Keratinocyte (primary cell): ENCODE measurements around the gene CDK13. TPM values are rescaled to one million over a fixed set of nuclear protein-coding genes. Genes with fewer than 3 reads are reported as not detected.

Source experiments
- DNase-seq: peaks from one replicate; pipeline ENCODE4 v3.0.0-alpha.2; 2011; ENCODE audit warnings: low read depth, missing footprints, low spot score
- FAIRE-seq: peaks from 2 replicates; lab custom pipeline; 2011; peaks lifted over from hg19 to GRCh38; lab: Jason Lieb, UNC
- H2AFZ ChIP-seq: 2 replicates; pipeline ENCODE4 v1.6.0; 2012; ENCODE audit warnings: low read length, control low read depth, inconsistent platforms; ENCODE audit not compliant: control insufficient read depth
- H3K27ac ChIP-seq: 2 replicates; pipeline ENCODE4 v1.5.1; 2011; ENCODE audit warnings: low read length; ENCODE audit not compliant: control insufficient read depth, insufficient read depth
- H3K27me3 ChIP-seq: 3 replicates; pipeline ENCODE4 v1.6.0; 2011; ENCODE audit warnings: low read length; ENCODE audit not compliant: control insufficient read depth, insufficient read depth; ENCODE audit errors: extremely low read depth
- H3K36me3 ChIP-seq, 2 experiments: 2 replicates in 1 of 2; 3 replicates in 1 of 2; pipeline ENCODE4 v1.5.1; 2011; ENCODE audit warnings: low read length in 2 of 2, mild to moderate bottlenecking in 1 of 2; ENCODE audit not compliant: control insufficient read depth in 2 of 2, insufficient read depth in 2 of 2; ENCODE audit errors: extremely low read depth in 1 of 2
- H3K4me1 ChIP-seq: 3 replicates; pipeline ENCODE4 v1.5.1; 2011; ENCODE audit warnings: low read length; ENCODE audit not compliant: control insufficient read depth, insufficient read depth; ENCODE audit errors: extremely low read depth
- H3K4me2 ChIP-seq: 3 replicates; pipeline ENCODE4 v1.6.0; 2011; ENCODE audit warnings: low read depth, low read length; ENCODE audit not compliant: control insufficient read depth, insufficient read depth; ENCODE audit errors: extremely low read depth
- H3K4me3 ChIP-seq, 3 experiments: fragments of 200-600 bp in 1 of 3; sonication (generic) in 1 of 3; 2 replicates in 2 of 3; 3 replicates in 1 of 3; pipeline ENCODE4 v1.5.1; 2011 to 2016; ENCODE audit warnings: low read length in 3 of 3, mild to moderate bottlenecking in 3 of 3, control low read depth in 2 of 3, inconsistent platforms in 1 of 3, low read depth in 1 of 3, mixed read lengths in 1 of 3, mixed run types in 1 of 3, moderate library complexity in 1 of 3; ENCODE audit not compliant: control insufficient read depth in 2 of 3, insufficient read depth in 2 of 3; ENCODE audit errors: extremely low read depth in 1 of 3
- H3K79me2 ChIP-seq: 2 replicates; pipeline ENCODE4 v1.6.0; 2012; ENCODE audit warnings: low read length; ENCODE audit not compliant: control insufficient read depth, insufficient read depth
- H3K9ac ChIP-seq: 3 replicates; pipeline ENCODE4 v1.6.0; 2011; ENCODE audit warnings: low read length; ENCODE audit not compliant: control insufficient read depth, insufficient read depth; ENCODE audit errors: extremely low read depth
- H3K9me1 ChIP-seq: 3 replicates; pipeline ENCODE4 v1.6.0; 2011; ENCODE audit warnings: low read length; ENCODE audit not compliant: control insufficient read depth, insufficient read depth; ENCODE audit errors: extremely low read depth
- H3K9me3 ChIP-seq: 2 replicates; pipeline ENCODE4 v1.5.1; 2012; ENCODE audit warnings: low read depth, low read length; ENCODE audit not compliant: control insufficient read depth
- H4K20me1 ChIP-seq: 3 replicates; pipeline ENCODE4 v1.6.0; 2011; ENCODE audit warnings: low read length; ENCODE audit not compliant: control insufficient read depth, insufficient read depth; ENCODE audit errors: extremely low read depth
- EZH2 ChIP-seq: IDR thresholded peaks from one replicate; pipeline ENCODE4 v1.6.1; 2012; ENCODE audit warnings: inconsistent platforms, mild to moderate bottlenecking, low read length, moderate library complexity
- dilution Hi-C: fragments of 300-500 bp; cut with MboI; formaldehyde crosslinking; loops from one replicate; pipeline ENCODE4 v1.7.0; 2020; ENCODE audit warnings: low sequenced_read_pairs; ENCODE audit not compliant: extremely low pct_ligation_motif_present
- polyA plus RNA-seq, 5 experiments: library from polyadenylated mRNA; depleted of rRNA in 3 of 5; stranded (reverse) in 3 of 5; stranded (forward) in 1 of 5; unstranded in 1 of 5; fragments of >200 nt; gene quantifications; 1 replicate in 1 of 5; 2 replicates in 3 of 5; 3 replicates in 1 of 5; pipeline versions ENCODE4 v1.2.1 to v1.2.3, GENCODE V29; 2011 to 2012; ENCODE audit warnings: missing spikeins in 2 of 5, low read depth in 1 of 5, low replicate concordance in 1 of 5
- TF ChIP-seq, protein P1 (sequence below), 3 experiments: IDR thresholded peaks in 1 of 3; conservative IDR thresholded peaks in 1 of 3; optimal IDR thresholded peaks in 1 of 3; 2 replicates in 2 of 3; 3 replicates in 1 of 3; pipeline versions ENCODE3 to v1.5.1; 2011; ENCODE audit warnings: low read length in 3 of 3, mild to moderate bottlenecking in 3 of 3, moderate library complexity in 2 of 3, control low read depth in 1 of 3, inconsistent platforms in 1 of 3; ENCODE audit not compliant: insufficient read depth in 2 of 3; ENCODE audit errors: extremely low read depth in 1 of 3

CDK13 gene
- polyA plus RNA-seq, 1 donor (not counting 4 experiments of a cell fraction or from before 2014, with no cell fraction given), result 25.4 TPM

DNA sequence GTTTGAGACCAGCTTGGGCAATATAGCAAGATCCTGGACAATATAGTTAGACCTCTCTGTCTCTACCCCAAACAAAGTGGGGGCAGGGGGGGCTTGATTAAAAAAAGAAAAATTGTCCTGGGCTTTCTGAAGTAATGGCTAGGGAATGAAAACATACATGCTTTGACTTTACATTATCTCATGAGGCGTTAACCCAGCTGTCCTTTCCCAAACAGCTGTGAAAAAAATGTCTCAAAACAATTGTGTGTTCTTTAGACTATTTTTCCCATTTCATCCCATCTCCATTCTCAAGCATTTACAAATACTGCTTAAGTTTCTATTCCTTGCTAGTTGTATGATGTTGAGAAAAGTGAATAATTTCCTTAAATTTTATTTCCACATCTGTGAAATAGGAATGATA lies 27.0 kb upstream of the CDK13 start:
- Histone ChIP-seq H3K27me3 (no peaks in the 10 kb centered on the region), H3K4me1 (peaks cover 9% of the 10 kb centered on the region), H3K9me3 (no peaks in the 10 kb centered on the region), H3K9ac (no peak overlapping the region), H3K4me3 (no peak overlapping the region), H3K9me1 (no peaks in the 10 kb centered on the region), H3K79me2 (no peaks in the 10 kb centered on the region), H2AFZ (no peak overlapping the region), H3K4me2 (no peak overlapping the region), H3K27ac (no peak overlapping the region), H3K36me3 (no peaks in the 10 kb centered on the region), H4K20me1 (no peaks in the 10 kb centered on the region)
- no peak for FAIRE-seq
- DNase-seq, result no peak
- dilution Hi-C loops, result no loop called here
- TF ChIP-seq, protein P1, sequence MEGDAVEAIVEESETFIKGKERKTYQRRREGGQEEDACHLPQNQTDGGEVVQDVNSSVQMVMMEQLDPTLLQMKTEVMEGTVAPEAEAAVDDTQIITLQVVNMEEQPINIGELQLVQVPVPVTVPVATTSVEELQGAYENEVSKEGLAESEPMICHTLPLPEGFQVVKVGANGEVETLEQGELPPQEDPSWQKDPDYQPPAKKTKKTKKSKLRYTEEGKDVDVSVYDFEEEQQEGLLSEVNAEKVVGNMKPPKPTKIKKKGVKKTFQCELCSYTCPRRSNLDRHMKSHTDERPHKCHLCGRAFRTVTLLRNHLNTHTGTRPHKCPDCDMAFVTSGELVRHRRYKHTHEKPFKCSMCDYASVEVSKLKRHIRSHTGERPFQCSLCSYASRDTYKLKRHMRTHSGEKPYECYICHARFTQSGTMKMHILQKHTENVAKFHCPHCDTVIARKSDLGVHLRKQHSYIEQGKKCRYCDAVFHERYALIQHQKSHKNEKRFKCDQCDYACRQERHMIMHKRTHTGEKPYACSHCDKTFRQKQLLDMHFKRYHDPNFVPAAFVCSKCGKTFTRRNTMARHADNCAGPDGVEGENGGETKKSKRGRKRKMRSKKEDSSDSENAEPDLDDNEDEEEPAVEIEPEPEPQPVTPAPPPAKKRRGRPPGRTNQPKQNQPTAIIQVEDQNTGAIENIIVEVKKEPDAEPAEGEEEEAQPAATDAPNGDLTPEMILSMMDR (optimal IDR thresholded peaks at IDR 0.05 in 1 of 3, IDR thresholded peaks at IDR 0.05 in 1 of 3, conservative IDR thresholded peaks at IDR 0.05 in 1 of 3; ENCODE audit: extremely low read depth in 1 of 3, insufficient read depth in 2 of 3, low read length in 3 of 3), result no peak

DNA sequence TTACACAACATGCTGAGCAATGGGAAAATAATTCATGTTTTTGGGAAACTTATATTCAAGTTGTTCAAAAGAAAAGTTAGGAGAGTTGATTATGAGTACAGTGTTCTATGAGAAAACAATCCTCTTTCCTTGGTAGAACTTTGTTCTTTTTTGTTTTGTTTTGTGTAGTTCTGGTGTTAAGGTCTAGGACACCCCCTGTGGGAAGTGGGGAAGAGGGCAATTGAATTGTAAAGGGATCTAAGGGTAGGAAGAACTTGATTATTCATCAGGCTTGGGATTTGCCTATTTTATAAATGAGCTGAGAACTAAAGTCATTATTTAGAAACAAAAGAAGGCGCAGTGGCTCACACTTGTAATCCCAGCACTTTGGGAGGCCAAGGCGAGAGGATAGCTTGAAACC lies 25.9 kb upstream of the CDK13 start:
- no peak overlapping the region for H3K4me2 ChIP-seq
- no peak overlapping the region for H3K4me3 ChIP-seq
- no peak for FAIRE-seq
- peaks cover 9% of the 10 kb centered on the region for H3K4me1 ChIP-seq
- H3K27me3 ChIP-seq, result no peaks in the 10 kb centered on the region
- H3K9ac ChIP-seq, result no peak overlapping the region
- no peak for DNase-seq
- no peaks in the 10 kb centered on the region for H3K79me2 ChIP-seq
- no peaks in the 10 kb centered on the region for H3K9me1 ChIP-seq
- no peaks in the 10 kb centered on the region for H3K9me3 ChIP-seq
- dilution Hi-C loops, result no loop called here
- no peaks in the 10 kb centered on the region for H4K20me1 ChIP-seq
- H3K27ac ChIP-seq, result no peak overlapping the region
- TF ChIP-seq, protein P1 (optimal IDR thresholded peaks at IDR 0.05 in 1 of 3, IDR thresholded peaks at IDR 0.05 in 1 of 3, conservative IDR thresholded peaks at IDR 0.05 in 1 of 3; ENCODE audit: extremely low read depth in 1 of 3, insufficient read depth in 2 of 3, low read length in 3 of 3), result no peak
- TF ChIP-seq EZH2, result no peak
- H2AFZ ChIP-seq, result no peak overlapping the region
- H3K36me3 ChIP-seq, result no peaks in the 10 kb centered on the region
